Naive thymus-derived CD8-positive, alpha-beta T cell (primary cell): ENCODE data around the gene SLC39A2. TPM values are rescaled to one million over a fixed set of nuclear protein-coding genes. Genes with fewer than 3 reads are reported as not detected.
A peak's percentile ranks its signal among the peaks of the same experiment; 100 is the strongest.
"Not testable (repeated sequence)": the region's sequence is repeated elsewhere in the genome, so short reads cannot be mapped to it uniquely, and the experiment has no call there.

Experiments used
- ATAC-seq, 2 donors: fragments of 150-1000 bp; cut with Tn5 transposase in 1 of 2; sonication (Bioruptor Pico), chemical (Tn5 transposase) in 1 of 2; 1 replicate in 1 of 2; 2 replicates in 1 of 2; pipeline ENCODE4 v1.10.0; 2021; ENCODE audit warnings: mild to moderate bottlenecking in 2 of 2, moderate library complexity in 2 of 2
- POLR2A ChIA-PET: fragments of 350-600 bp; sonication (Branson Sonifier 250); formaldehyde crosslinking; loops from one replicate; lab custom pipeline; 2021; ENCODE audit warnings: antibody characterized with exemption; lab: Charles Lee
- DNase-seq, 10 donors: peaks; one replicate each; pipeline versions ENCODE4 v3.0.0 to v3.0.0-alpha.2; 2020 to 2022
- H3K27ac Mint-ChIP-seq, 10 donors: one replicate each; pipeline ENCODE4 v1.8.0; 2020 to 2022; ENCODE audit warnings: mild to moderate bottlenecking in 10 of 10, mixed read lengths in 10 of 10, moderate library complexity in 4 of 10, inconsistent platforms in 1 of 10
- H3K27me3 Mint-ChIP-seq, 5 donors: one replicate each; pipeline ENCODE4 v1.8.0; 2021 to 2022; ENCODE audit warnings: mixed read lengths in 5 of 5
- H3K36me3 Mint-ChIP-seq, 3 donors: one replicate each; pipeline ENCODE4 v1.8.0; 2020 to 2022; ENCODE audit warnings: mixed read lengths in 3 of 3, mild to moderate bottlenecking in 2 of 3, inconsistent platforms in 1 of 3
- H3K4me1 Mint-ChIP-seq, 4 donors: one replicate each; pipeline ENCODE4 v1.8.0; 2021 to 2022; ENCODE audit warnings: mixed read lengths in 4 of 4
- H3K4me3 Mint-ChIP-seq, 10 donors: one replicate each; pipeline ENCODE4 v1.8.0; 2020 to 2022; ENCODE audit warnings: mild to moderate bottlenecking in 10 of 10, mixed read lengths in 10 of 10, moderate library complexity in 6 of 10, inconsistent platforms in 1 of 10
- H3K9me3 Mint-ChIP-seq, 9 donors: one replicate each; pipeline ENCODE4 v1.8.0; 2020 to 2022; ENCODE audit warnings: mixed read lengths in 9 of 9, mild to moderate bottlenecking in 3 of 9, inconsistent platforms in 1 of 9, moderate library complexity in 1 of 9
- polyA plus RNA-seq, 3 donors: library from polyadenylated mRNA; unstranded; fragments of 300-500 nt; fragmentation: Illumina TruSeq; gene quantifications; one replicate each; pipeline ENCODE4 v1.2.3, GENCODE V29; 2021
- total RNA-seq, 8 experiments: library from RNA in 2 of 8; stranded (reverse) in 2 of 8; gene quantifications; one replicate each; pipeline ENCODE4 v1.2.3 and lab custom pipeline; 2021 to 2026

Gene SLC39A2
- under 1 TPM; 0.80 to 0.91 TPM for total RNA-seq
- polyA plus RNA-seq, result not detected
- total RNA-seq (lab: John Stamatoyannopoulos, UW), result 0 to 0.42 (median 0.26) reads per million in 6 experiments

GRCh38 chr14:20998674-20999366 lies at the start of gene SLC39A2:
Gene SLC39A2, plus strand, starts transcription at chr14:20999293. Its CDS starts 154 bp downstream, at chr14:20999447.
- peak within 1 kb of the TSS in 6 of 10 donors; percentile 26 to 79 (median 49) for H3K27ac Mint-ChIP-seq
- no peaks in the 10 kb centered on the region for H3K9me3 Mint-ChIP-seq
- ATAC-seq, result no peak

GRCh38 chr14:20954736-20955537 lies 44.2 kb upstream of the SLC39A2 start, which contains the start of gene RNASE2:
Gene RNASE2, plus strand, starts transcription at chr14:20955487. Its CDS starts 285 bp downstream, at chr14:20955772.
- ATAC-seq, POLR2A ChIA-PET: not testable (repeated sequence)

More at GRCh38 chr14:20998674-20999366, at the start of gene SLC39A2:
- H3K4me1 Mint-ChIP-seq, result peaks cover 10 to 28% (median 19%) of the 10 kb centered on the region in 4 donors
- no peaks in the 10 kb centered on the region for H3K27me3 Mint-ChIP-seq
- H3K4me3 Mint-ChIP-seq, result peak within 1 kb of the TSS in 1 of 10 donors; percentile 3
- peaks cover 0 to 45% (median 14%) of the 10 kb centered on the region in 3 donors for H3K36me3 Mint-ChIP-seq
- POLR2A ChIA-PET, result interaction anchor here (0.7 kb wide), 1 partner anchor 73 kb away, joined by 4 read pairs; no protein-coding TSS in a partner anchor
- DNase-seq, result no peak

GRCh38 chr14:20955538-20955873 lies 43.6 kb upstream of the SLC39A2 start:
- ATAC-seq, H3K36me3 Mint-ChIP-seq, POLR2A ChIA-PET, H3K27ac Mint-ChIP-seq, DNase-seq, H3K9me3 Mint-ChIP-seq, H3K4me3 Mint-ChIP-seq: not testable (repeated sequence)
- Mint-ChIP-seq H3K27me3 (peaks cover 0 to 20% (median 6%) of the 10 kb centered on the region in 5 donors), H3K4me1 (peaks cover 6 to 20% (median 14%) of the 10 kb centered on the region in 4 donors)

More at GRCh38 chr14:20954736-20955537, 44.2 kb upstream of the SLC39A2 start, which contains the start of gene RNASE2:
- H3K27ac Mint-ChIP-seq, H3K9me3 Mint-ChIP-seq, H3K36me3 Mint-ChIP-seq, DNase-seq: not testable (repeated sequence)
- peaks cover 0 to 20% (median 8%) of the 10 kb centered on the region in 5 donors for H3K27me3 Mint-ChIP-seq
- H3K4me1 Mint-ChIP-seq, result peaks cover 6 to 15% (median 11%) of the 10 kb centered on the region in 4 donors
- peak within 1 kb of the TSS in 5 of 10 donors; percentile 31 to 58 (median 42) for H3K4me3 Mint-ChIP-seq

GRCh38 chr14:20956376-20956976 lies 42.6 kb upstream of the SLC39A2 start:
- peaks cover 0 to 20% (median 6%) of the 10 kb centered on the region in 5 donors for H3K27me3 Mint-ChIP-seq
- POLR2A ChIA-PET, result no interaction called here
- H3K9me3 Mint-ChIP-seq, result no peaks in the 10 kb centered on the region
- peak overlapping the region in 6 of 10 donors; percentile 8 to 58 (median 40) for H3K4me3 Mint-ChIP-seq
- H3K4me1 Mint-ChIP-seq, result peaks cover 8 to 30% (median 19%) of the 10 kb centered on the region in 4 donors
- H3K36me3 Mint-ChIP-seq, result no peaks in the 10 kb centered on the region
- peak in 1 of 10 donors; percentile 18 for DNase-seq
- H3K27ac Mint-ChIP-seq, result no peak overlapping the region
- peak in 1 of 2 donors; percentile 30 for ATAC-seq

GRCh38 chr14:20958946-20959345 lies 40.1 kb upstream of the SLC39A2 start:
- H3K9me3 Mint-ChIP-seq, H3K4me3 Mint-ChIP-seq, H3K36me3 Mint-ChIP-seq, H3K27ac Mint-ChIP-seq, POLR2A ChIA-PET, ATAC-seq, DNase-seq: not testable (repeated sequence)
- peaks cover 10 to 31% (median 20%) of the 10 kb centered on the region in 4 donors for H3K4me1 Mint-ChIP-seq
- peaks cover 0 to 25% (median 10%) of the 10 kb centered on the region in 5 donors for H3K27me3 Mint-ChIP-seq

- DNase-seq (no peak), ATAC-seq (no peak)
- Mint-ChIP-seq H3K27me3 (peaks cover 16 to 50% (median 42%) of the 10 kb centered on the region in 5 donors), H3K9me3 (no peaks in the 10 kb centered on the region), H3K36me3 (no peaks in the 10 kb centered on the region), H3K27ac (peak overlapping the region in 1 of 10 donors; percentile 10), H3K4me1 (peaks cover 9 to 14% (median 11%) of the 10 kb centered on the region in 4 donors), H3K4me3 (peak overlapping the region in 1 of 10 donors; percentile 21)
- POLR2A ChIA-PET, result no interaction called here
Observed at GRCh38 chr14:20969336-20969735, 29.8 kb upstream of the SLC39A2 start.

GRCh38 chr14:20970647-20970982 lies 28.5 kb upstream of the SLC39A2 start:
- Mint-ChIP-seq H3K9me3 (no peaks in the 10 kb centered on the region), H3K4me3 (peak overlapping the region; percentile 88 to 95 (median 92)), H3K27ac (peak overlapping the region in 2 of 10 donors; percentile 87 to 89), H3K27me3 (peaks cover 14 to 42% (median 38%) of the 10 kb centered on the region in 5 donors), H3K4me1 (peaks cover 9 to 14% (median 11%) of the 10 kb centered on the region in 4 donors), H3K36me3 (no peaks in the 10 kb centered on the region)
- peak; percentile 5 to 11 for ATAC-seq
- POLR2A ChIA-PET, result interaction anchor here (0.6 to 1.7 kb wide), 2 partner anchors 18 to 112 kb away, joined by 3 to 5 read pairs; partner anchors contain the start of gene METTL17
- DNase-seq, result no peak

- peak overlapping the region in 7 of 10 donors; percentile 58 to 89 (median 81) for H3K27ac Mint-ChIP-seq
- POLR2A ChIA-PET, result interaction anchor here (0.6 to 1.7 kb wide), 2 partner anchors 18 to 113 kb away, joined by 3 to 5 read pairs; partner anchors contain the start of gene METTL17
- peaks cover 14 to 42% (median 37%) of the 10 kb centered on the region in 5 donors for H3K27me3 Mint-ChIP-seq
- H3K4me1 Mint-ChIP-seq, result peaks cover 9 to 14% (median 11%) of the 10 kb centered on the region in 4 donors
- DNase-seq (peak; percentile 57 to 82 (median 76)), ATAC-seq (peak; percentile 89)
- H3K9me3 Mint-ChIP-seq, result no peaks in the 10 kb centered on the region
- H3K36me3 Mint-ChIP-seq, result no peaks in the 10 kb centered on the region
- H3K4me3 Mint-ChIP-seq, result peak overlapping the region; percentile 88 to 95 (median 92)
Observed at GRCh38 chr14:20970983-20971704, 27.9 kb upstream of the SLC39A2 start.

- Mint-ChIP-seq H3K36me3 (no peaks in the 10 kb centered on the region), H3K4me1 (peaks cover 9 to 14% (median 11%) of the 10 kb centered on the region in 4 donors), H3K9me3 (no peaks in the 10 kb centered on the region), H3K4me3 (peak overlapping the region; percentile 88 to 95 (median 92)), H3K27ac (peak overlapping the region in 5 of 10 donors; percentile 58 to 89 (median 72)), H3K27me3 (peaks cover 14 to 42% (median 34%) of the 10 kb centered on the region in 5 donors)
- no peak for DNase-seq
- POLR2A ChIA-PET, result interaction anchor here (1.7 kb wide), 1 partner anchor 17 kb away, joined by 5 read pairs; the partner anchor contains the start of gene METTL17
- peak in 1 of 2 donors; percentile 43 for ATAC-seq
Observed at GRCh38 chr14:20971705-20972021, 27.4 kb upstream of the SLC39A2 start.

- Mint-ChIP-seq H3K9me3 (no peaks in the 10 kb centered on the region), H3K4me3 (no peak overlapping the region), H3K36me3 (no peaks in the 10 kb centered on the region), H3K4me1 (peaks cover 9 to 14% (median 11%) of the 10 kb centered on the region in 4 donors), H3K27ac (no peak overlapping the region), H3K27me3 (peaks cover 6 to 29% (median 19%) of the 10 kb centered on the region in 5 donors)
- ATAC-seq (no peak), DNase-seq (no peak)
- POLR2A ChIA-PET, result no interaction called here
Observed at GRCh38 chr14:20973501-20973900, 25.6 kb upstream of the SLC39A2 start.

GRCh38 chr14:20976291-20976690 lies 22.8 kb upstream of the SLC39A2 start:
- POLR2A ChIA-PET, result no interaction called here
- Mint-ChIP-seq H3K4me3 (no peak overlapping the region), H3K4me1 (peaks cover 3 to 5% (median 5%) of the 10 kb centered on the region in 4 donors), H3K27ac (no peak overlapping the region), H3K36me3 (no peaks in the 10 kb centered on the region), H3K9me3 (no peaks in the 10 kb centered on the region), H3K27me3 (peaks cover 10 to 51% (median 19%) of the 10 kb centered on the region in 5 donors)
- ATAC-seq, result no peak
- no peak for DNase-seq
